Bone marrow (tissue), 2 donors: ENCODE measurements around the gene TMCC1.

Experiments
- DNase-seq, 2 donors: peaks; one replicate each; lab custom pipeline; 2025; lab: John Stamatoyannopoulos, UW

TMCC1 gene

DNA sequence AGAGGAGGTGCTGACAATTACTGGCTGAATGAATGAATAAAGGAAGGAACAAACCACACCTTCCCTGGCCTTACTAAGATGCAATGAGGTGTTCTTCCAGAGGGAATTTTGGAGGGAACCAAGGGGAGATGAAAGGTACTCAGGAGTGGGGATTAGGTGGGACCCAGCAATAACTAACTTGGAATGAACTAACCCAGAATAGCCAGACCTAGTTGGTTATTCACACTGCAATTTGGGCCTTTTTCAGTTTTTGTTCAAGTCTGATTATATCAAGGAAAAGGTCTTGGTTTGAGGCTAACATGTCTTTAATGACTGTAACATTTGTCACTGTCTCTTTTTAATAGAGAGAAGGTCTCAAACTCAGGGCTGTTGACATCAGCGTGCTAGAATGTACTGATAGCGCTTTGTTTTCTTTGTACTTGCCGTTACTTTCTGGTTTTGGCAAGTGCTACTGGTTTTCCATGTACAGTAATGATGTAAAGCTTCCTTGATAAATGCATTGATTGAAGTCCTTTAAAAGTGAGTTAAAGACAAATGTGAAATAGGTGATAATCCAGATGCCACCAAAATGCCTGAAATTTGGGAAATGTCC, 283.8 kb downstream of the TMCC1 start:
- no peak for DNase-seq

DNA sequence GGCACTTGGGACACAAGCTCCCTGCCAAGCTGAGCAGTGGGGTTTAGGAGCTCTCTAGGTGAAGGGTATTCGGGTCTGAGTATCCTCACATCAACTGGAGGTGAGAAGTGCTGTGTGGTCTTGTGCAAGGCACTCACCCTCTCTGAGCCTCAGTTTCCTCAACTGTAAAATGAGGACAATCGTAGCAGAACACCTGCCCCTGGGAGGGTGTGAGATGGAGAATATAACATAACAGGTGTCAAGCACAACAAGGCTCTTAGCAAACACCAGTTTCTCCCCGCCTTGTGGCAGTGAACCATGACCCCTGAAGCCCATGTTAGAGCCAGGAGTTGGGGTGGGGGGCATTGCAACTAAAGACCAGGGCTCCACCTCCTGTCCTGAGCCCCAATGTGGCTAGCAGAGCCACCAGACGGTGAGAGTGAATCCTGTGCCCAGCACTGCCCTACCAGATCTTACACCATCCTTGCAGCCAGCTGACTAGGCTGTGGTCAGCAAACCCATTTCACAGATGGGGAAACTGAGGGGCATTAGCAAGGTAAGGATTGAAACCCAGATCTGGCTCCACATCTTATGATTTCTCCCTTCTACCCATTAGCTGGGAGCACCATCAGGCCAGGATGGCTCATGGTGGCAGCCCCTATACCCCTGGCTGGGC, 284.4 kb downstream of the TMCC1 start:
- DNase-seq = no peak

DNA sequence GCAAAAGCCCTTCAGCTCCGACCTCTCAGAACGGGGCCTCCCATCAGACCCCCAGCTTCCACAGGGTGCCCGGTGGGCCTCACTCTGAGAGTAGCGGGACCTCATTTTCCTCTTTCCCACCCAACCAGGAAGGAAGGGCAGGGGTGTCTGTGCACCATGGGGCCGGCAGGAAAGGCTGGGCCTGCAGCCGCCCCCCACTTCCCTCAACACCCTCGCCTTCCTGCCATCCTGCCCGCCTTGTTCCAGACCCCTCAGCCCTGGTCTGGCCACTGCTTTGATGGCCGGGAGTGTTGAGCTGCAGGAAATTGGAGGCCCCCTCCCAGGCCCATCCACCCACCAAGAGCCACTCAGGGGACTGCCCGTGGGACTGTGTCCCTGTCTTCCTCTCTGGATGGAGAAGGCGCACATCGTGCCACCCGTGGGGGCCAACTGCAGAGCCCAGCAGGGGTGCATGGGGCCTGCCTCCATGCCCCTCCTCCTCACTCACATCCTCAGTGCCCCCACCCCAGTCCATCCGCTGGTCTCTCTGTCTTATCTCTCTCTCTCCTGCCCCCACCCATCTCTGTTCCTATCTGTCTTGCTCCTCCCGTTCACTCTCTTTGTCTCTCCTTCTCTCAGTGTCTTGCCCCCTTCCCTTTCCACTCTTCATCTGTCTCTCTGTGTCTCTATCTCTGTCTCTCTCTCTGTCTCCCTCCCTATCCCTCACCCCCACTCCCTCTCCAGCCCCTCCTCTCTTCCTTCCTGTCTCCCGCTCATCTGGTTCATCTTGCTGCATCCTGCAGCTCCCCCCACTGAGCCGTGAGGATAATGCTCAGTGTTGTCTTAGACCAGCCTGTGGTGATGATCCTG, 285.2 kb downstream of the TMCC1 start:
- peak in 1 of 2 donors; percentile 39 for DNase-seq

DNA sequence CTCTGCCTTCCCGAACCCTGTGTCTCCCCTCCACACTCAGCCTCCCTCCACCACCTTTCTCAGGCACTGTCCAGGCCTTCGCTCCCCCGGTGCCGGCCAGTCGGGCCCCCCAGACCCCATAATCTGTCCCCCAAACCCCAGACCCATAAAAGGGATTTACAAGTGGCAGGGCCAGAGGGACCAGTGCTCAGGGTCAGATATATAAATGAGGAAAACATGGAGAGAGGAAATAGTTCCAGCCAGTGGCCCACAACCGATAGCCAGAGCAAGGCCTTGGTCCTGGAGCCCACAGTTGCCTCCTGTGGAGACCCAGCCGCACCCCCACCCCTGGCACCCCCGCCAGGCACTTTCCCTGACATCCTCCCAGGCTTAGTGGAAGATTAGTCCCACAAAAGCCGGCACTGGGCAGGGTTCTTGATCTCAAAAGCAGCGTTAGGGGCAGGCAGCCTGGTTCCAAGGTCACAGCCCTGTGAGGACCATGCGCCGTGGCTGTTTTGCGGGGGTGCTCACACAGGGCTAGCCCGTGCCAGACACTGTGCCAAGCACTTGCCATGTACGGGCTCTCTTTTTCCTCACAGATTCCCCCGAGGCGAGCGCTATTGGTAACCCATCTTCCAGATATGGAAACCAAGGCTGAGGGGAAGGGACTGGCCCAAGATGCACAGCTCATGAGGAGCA, 286.0 kb downstream of the TMCC1 start:
- DNase-seq = no peak

DNA sequence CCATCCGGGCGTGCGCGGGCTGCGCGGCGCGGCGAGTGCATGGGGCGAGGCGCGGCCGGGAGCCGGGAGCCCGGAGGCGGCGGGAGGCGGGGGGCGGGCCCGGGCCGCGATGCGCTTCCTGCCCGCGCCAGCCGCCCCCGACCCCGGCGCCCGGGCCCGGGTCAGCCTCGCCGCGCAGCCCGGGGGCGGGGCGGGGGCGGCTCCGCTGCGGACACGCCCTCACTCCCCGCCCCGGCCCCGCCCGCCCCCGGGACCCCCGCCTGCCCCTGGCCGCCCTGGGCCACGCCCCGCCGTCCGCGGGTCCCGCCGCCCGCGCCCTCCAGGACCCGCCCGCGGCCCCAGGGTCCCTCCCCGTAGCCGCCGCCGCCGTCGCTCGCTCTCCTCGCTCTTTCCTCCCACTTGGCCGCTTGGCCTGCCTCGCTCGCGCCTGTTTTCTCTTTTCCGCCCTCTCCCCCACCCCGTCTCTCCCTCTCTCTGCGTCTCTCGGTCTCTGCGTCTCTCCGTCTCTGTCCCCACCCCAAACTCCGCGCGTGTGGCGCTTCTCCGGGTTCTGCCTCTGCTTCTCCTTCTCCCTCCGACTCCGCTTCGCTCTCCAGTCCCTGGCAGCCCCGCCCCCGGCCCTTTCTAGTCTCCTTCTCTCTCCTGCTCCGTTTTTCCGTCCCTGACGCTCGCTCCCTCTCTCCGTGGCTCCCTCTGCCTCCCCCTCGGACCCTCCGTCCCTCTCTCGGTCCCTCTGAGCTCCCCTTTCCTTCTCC, 286.7 kb downstream of the TMCC1 start, which contains the start of gene PLXND1:
Gene PLXND1, minus strand, starts transcription at position 41 of the 755 bp plus-strand sequence. Its CDS starts 37 bp downstream, at position 4.
- DNase-seq = peak; percentile 52 to 77

DNA sequence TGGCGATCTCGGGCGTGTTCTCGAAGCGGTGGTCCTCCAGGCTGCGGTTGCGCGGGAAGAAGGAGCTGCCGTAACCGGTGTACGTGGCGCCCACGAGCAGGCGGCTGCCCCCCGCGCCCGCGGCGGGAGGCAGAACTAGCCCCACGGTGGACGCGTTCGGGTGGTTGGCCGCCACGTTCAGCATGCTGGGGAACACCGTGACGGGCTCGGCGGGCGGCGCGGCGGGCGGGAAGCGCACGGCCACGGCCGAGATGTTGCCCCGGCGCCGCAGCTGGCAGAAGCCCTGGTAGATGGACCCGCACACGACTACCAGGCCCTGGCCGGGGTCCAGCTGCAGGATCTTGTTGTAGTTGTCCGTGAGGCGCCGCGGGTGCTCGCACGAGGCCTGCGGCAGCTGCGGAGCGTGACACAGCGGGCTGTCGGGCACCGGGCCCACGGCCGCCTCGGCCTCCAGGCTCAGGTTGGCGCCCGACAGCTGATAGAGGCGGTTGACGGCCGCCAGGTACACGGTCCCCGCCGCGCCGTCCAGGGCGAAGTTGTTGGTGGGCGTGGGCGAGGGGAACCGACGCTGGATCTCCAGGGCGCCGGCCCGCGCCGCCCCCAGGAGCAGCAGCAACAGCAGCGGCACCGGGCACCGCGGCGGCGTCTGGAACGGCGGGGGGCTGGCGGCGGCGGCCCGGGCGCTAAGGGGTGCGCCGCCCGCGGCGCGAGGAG, 287.4 kb downstream of the TMCC1 start:
- DNase-seq = no peak

DNA sequence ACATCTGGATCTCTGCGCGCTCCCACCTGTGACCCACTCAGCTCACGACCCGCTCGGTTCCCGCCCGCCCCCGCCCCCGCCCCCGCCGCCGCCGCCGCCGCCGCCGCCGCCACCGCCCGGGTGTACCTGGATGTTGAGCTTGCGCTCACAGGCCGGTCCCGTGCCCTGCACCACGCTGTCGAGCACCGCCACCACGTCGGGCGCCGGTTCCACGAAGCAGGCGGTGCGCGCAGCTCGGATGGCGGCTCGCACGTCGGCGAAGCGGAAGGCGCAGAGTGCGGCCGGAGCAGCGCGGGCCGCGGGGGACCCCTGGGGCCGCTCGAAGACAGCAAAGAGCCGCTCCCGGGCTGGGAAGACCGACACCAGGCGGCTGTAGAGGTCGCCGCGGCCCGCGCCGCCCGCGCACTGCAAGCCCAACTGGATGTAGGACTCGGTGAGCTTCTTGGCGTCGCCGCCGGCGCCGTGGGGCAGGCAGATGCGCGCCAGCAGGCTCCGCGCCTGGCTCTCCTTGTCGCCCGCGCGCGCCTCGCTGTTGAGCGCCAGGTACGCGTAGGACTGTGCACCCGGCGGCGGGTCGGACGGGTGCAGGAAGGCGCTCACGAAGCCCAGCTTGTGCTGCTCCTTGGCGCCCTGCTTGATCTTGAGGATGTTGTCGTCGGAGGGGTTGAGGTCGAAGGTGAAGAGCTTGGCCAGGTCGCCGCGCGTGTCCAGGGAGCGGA, 288.1 kb downstream of the TMCC1 start:
- peak in 1 of 2 donors; percentile 39 for DNase-seq

DNA sequence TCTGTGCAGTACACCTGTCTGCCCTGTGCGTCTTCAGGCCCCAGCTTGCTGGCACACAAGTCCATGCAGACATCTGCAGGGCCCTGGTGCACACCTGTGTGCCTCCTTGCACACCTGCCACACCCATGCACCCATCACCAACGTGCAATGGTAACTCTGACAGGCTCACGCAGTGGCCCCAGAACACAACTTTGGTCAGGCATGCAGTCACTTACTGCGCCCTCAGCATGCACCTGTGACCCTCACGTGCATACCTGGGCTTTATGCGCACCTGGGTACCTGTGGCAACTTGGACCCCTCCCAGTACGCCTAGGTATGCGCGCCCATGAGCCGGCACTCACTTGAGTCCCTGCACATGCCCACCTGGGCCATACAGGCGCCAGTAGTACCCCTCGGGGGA, 288.7 kb downstream of the TMCC1 start:
- DNase-seq = no peak

DNA sequence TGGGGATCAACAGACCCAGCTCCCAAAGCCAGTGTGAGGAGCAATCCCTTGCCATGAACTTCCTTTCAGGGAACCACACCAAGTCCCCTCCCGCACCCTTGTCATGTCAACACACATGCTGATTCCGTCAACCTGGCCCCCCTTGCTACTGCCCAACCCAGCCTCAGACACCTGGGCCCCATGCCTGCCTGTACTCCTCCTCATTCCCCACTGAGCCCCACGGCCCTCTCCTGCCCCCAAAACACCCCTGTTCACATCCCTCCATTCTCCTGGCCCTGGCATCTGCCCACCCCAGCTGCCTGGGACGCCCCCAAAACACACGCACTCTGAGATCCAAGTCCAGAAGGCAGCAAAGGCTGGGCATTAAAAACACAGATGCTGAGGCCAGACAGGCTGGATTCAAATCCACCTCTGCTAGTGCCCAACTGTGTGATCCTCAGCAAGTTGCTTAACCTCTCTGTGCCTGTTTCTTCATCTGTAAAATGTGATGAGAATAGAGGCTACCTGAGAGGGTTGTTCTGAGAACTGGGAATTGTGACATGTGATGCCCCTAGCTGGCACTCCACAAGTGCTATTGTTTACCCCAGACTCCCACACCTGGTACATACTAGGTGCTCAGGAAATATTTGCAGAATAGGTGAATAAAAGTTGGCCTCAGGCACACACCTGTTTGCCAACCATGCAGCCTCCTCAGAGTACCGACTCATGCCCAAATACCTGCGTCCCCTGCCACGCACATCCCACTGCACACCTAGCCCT, 289.3 kb downstream of the TMCC1 start:
- DNase-seq = no peak

DNA sequence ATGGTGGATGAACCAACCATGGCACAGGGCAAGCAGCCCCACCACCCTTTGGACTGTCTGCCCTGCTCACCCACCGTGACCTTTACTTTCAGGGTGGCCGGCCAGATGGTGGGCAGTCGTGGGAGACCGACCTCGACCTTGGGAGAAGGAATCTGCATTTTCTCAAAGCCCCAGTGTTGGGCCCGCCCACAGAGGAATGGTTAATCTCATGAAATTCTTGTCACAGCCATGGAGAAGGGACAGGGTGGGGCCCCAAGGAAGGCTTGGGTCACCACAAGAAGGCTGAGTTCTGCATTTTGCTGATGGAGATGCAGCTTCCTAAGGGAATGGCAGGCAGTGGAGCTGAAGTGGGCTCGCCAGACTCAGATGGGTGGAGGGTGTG, 290.0 kb downstream of the TMCC1 start:
- DNase-seq = no peak

DNA sequence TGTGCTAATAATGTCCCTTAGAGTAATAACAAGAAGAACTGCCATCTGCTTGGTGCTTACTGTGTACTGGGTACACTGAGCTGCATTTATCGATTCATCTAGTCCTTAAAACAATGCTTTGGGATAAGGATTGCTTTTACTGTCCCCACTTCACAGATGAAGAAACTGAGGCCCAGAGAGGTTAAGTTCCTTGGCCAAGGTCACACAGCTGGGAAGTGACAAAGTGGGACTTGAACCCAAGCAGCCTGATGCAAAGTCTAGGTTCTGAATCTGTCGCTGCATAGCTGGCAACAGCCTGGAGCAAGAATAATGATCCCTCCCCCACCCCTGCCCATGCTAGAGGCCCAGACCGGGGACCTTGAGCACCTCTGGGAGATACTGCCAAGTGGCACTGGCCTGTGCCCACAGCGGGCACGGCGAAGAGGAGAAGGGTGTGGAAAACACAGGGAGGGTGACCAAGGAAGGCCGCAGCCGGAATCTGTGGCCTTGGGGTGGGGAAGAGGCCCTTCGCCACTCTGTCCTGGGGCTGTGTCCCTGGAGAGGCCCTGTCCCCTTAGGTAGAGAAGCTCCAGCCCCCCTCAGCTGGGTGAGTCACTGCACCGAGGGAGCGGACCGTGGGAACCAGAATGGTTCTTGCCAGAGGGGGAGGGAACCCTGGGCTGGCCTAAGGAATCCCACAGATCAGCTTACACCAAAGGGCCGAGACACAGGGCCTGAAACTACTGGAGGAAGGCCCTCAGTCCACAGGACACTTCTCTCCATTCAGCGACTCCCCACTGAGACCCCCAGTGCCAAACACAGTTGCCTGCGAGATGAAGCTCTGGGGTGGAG, 290.6 kb downstream of the TMCC1 start:
- no peak for DNase-seq

DNA sequence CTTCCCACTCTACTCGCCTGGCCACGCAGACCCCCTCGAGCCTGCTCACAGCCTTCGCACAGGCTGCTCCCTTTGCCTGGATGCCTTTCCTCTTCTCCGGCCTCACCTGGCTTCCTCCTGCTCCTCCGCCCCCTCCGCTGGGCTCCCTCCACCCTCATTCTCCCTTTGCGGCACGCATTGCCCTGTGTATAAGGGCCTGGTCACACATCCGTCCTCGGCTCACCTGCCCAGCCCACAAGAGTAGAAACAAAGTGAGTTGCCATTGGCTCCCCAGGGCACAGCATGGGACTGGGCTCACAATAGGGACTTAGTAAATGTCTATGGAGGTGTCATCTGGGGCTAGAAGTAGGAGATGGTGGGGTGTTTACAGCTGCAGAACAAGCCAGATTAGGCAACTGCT, 291.2 kb downstream of the TMCC1 start:
- DNase-seq = no peak

DNA sequence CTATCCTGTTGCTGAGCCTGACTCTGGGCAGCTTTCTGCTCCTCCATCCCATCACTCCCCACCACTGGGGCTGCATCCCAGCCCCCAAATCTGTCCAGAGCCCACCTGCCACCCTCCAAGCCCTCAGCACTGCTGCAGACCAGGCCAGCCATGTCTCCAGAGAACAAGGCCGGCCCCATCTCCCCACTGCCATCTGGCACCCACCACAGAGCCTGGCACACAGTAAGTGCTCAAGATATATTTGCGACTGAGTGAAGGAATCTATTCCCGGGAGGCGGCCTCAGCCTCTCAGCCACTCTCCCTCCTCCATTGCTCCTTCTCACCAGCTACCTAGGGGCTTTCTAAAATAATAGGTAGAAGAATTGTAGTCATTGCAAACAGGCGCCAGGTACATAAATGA, 291.8 kb downstream of the TMCC1 start:
- DNase-seq = no peak

DNA sequence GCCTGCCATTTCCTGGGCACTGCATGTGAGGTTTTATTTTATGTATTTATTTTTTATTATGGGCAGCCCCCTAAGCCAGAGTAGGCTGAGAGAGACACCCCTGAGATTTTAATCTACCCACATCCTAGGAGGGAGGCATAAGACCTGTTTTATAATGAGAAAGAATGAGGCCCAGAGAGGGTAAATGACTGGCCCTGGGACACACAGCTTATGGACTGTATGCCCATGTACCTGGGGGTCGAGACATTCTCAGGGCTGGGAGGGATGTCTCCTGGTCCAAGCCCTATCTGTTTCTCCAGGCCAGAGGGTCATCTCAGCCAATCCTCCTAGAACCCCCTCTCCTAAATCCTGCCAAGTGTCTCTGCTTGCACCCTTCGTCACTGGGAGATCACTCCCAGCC, 293.2 kb downstream of the TMCC1 start:
- DNase-seq = no peak

DNA sequence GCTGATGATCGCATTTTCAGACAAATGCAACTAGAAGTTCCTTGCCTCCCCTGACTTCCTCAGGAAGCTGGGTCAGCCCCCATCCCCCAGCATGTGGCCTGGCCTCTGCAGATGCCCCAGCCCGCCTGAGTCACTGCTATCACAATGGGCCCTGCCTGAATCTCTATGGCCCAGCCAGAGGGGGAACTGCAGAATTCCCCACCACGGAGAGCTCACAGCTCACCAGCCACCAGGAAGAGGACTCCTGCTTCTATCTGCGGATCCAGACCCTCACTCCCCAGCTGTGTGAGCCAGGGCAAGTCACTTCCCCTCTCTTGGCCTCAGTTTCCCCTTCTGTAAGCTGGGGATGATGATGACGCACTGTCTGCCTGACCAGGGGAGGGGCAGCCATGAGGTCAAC, 293.9 kb downstream of the TMCC1 start:
- peak; percentile 42 to 83 for DNase-seq

DNA sequence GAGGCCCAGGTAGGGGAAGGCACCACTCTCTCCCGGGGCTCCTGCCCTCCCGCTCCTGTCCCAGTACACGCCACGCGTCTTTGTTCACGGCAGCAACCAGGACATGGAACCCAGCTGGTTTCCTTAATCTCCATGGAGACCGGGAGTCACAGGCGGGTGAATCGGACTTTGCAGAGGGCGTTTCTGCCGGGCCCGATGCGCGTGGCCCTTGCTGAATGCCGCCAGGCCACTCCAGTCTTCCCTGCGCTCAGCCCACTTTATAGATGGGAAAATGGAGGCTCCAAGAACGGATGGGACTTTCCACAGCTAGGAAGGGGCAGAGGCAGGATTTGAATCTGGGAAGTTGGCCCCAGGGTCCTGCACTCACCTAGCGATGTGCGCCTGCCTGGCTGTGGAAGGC, 294.4 kb downstream of the TMCC1 start:
- no peak for DNase-seq

DNA sequence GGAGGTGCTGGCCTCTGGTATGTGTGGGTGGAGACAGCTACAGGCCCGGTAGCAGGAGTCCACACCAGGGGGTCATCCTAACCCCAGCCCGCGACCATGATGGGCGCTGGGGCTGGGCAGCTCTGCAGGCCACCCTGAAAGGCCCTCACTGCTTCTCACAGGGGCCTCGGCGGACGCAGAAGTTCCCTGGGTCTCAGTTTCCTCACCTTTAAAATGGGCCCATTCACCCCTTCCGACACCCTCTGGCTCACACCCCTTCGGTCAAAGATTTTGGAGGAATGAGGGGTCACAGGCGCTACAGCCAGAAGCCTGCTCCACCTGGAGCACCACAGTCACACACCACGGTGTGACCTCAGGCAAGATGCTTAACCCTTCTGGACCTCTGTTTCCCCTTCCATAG, 295.0 kb downstream of the TMCC1 start:
- DNase-seq = no peak

DNA sequence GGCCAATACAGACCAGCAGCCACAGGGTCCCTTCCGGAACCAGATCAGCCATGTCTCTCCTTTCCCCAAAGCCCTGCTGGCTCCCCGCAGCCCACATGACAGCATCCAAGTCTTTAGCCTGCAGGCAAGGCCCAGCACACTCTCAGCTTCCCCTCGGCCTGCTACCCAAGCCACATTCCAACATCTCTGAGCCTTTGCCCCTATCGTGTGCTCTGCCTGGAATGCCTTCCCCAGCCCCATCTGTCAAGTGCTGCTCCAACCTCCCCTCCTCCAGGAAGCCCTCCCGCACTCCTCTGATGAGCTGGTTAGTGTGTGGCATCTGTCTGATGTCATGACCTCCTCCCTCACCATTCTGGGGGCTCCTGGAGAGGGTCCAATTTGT, 295.5 kb downstream of the TMCC1 start:
- DNase-seq = no peak
